ENCODE data around the gene ANKS1B.

ANKS1B gene

DNA sequence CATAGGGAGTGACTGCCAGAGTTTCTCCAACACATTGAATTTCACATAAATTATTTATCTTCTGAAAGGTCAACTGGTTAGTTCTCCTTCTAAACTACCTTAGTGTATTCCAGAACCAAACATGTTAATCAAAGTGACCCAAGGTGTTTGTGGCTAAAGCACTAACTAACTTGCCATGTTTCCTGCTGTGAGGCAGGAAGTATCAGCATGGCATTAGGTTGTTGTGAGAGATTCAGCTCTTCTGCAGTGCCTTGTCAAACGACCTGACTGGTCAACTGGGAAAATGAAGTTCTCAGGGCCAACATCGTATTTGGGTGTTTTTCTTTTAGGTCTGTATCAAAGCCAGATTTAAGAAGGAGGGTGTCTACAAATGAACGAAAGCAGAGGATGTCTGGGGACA, 891.6 kb downstream of the ANKS1B start:
- in situ Hi-C loops (cut with HindIII; ENCODE audit: low sequenced_read_pairs), result no loop called here

DNA sequence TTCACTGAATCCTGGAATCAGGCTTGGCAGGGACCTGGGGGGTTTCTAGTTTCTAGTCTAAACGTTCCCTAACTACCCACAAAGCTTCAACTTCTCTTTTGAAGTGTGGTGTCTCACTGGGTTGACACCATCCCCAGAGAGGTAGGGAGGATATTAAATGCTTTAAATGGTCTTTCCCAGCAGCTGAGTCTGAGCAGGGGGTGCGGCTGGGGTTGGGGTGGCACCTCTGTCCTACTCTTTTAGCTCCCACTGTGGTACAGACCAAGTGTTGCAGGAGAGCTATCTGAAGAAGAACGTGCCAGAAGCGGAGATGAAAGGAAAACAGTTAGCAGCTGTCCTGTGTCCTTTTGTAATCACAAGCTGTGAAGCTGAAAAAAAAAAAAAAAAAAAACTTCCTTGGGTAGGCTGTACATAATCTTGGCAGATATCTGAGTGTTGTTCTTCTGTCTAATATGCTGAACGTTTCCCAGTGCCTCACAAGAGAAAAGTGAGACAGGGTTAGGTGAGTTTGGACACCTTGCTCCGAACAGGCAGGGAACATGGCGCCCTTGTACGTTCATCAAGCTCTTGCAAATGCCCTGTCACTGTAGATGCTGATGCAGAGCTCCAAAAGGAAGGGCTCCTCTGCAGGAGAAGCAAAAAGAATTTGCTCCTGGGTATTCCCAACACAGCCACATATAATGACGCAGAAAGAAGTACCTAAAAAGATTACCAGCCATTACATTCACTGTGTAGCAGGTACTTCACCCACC, 892.5 kb downstream of the ANKS1B start:
- in situ Hi-C loops (cut with HindIII; ENCODE audit: low sequenced_read_pairs), result no loop called here

DNA sequence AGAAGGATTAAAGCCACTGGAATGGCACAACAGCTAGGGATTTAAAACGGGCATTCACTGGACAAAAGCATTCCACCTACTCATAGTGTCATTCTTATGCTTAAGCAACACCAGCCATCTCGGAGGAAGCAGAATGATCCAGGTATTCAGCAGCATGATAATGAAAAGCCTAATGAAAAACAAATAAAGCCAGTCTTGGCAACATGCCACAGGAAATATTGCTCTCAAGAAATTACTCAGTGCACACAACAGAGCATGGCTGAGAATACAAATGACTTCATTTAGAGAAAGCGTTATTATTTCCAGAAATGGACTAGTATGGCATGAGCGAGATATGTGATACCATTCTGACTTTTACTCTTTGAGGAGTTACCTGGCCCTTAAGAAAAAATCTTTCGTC, 897.5 kb downstream of the ANKS1B start:
- in situ Hi-C loops (cut with HindIII; ENCODE audit: low sequenced_read_pairs), result no loop called here

DNA sequence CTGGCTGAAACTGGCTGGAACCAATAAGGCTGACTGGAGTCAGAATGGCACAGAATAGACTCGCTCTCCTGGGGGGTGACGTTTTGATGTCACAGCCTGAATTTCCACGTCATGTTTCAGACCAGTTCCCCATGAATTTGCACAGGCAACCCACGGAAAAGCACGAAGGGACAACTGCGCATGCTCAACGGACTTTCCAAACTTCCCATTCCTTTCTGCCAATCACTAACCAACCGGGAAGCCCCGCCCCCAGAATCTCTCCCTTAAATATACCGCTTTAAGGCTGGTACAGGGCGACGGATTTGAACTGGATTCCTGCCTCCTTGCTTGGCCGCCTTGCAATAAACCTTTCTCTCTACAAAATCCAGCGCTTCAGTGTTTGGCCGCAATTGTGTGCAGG, 904.9 kb downstream of the ANKS1B start:
- in situ Hi-C loops (cut with HindIII; ENCODE audit: low sequenced_read_pairs), result no loop called here

DNA sequence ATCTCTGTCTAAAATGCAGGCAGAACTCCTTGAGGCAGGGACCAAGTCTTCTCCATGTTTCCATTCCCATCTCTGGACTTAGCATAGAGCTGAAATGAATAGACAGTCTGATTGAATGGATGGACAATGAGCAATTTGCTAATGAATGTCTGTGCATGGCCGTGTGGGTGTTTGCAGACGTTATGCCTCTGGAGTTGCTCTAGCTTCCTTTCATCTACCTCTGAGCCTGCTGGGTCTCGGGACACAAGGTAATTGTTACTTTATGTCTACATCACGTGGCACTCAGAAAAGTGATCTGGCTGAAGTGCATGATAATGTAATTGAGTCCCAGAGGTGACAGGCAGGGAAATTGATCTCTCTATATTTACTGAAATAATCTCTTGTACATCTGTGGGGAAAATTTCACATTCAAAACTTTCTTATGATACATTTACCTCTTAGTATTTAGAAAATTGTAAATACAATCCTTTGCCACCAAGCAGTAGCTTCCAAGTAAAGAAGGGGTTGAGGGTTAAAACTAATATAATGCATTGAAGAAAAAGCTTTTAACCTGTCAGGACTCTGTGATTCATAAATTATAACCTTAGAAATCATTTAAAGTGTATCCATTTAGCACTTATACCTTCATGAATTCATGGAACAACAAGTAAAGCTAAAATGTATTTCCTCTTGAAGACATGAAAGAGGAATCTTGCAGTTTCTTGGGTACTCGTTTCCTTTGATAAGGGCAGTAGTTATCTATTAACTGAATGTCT, 915.6 kb downstream of the ANKS1B start:
- in situ Hi-C loops (cut with HindIII; ENCODE audit: low sequenced_read_pairs), result no loop called here

DNA sequence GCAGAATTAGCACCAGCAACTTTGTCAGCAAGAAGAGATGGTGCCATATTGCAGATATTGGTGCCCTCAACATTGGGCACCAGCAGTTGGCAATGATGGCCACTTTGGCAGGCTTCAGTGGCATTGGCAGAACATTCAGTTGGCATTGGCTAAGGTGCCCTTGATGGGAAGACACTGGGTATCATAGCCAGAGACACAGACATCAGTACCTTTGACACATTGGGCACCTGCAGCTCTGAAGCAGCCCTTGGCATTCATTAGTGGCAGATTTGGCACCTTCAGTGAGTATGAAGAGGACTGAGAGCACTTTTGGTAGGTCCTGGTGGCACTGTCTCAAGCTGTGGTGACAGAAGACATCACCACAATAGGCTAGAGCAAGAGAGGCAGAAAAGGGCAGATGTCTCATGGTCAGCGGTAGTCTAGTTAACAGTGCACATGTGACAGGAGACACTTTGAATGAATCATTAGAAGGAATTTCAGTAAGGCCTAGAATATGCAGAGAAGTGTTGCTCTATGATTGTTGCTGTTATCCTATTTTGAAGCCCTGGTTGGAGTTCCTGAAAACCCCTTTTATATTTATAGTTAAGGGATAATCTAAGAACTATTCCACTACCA, 917.5 kb downstream of the ANKS1B start:
- in situ Hi-C loops (cut with HindIII; ENCODE audit: low sequenced_read_pairs), result no loop called here

DNA sequence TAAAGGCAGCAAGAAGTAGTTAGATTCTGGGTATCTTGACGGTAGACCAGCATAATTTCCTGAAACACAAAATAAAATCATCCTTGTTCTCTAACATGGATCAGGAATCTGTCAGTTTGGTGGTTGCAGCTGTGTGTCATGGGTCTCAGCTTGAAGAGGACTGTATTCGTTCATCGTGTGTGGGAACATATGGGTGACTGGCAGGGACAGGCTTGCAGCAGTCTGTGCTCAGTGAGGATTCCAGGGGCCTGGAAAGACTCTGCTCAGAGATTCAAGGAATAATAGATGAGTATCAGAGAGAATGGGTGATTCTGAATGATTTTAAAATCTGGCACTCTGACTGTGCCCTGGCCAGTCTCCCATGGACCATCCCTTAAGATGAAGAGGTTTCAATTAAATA, 918.0 kb downstream of the ANKS1B start:
- in situ Hi-C loops (cut with HindIII; ENCODE audit: low sequenced_read_pairs), result no loop called here

DNA sequence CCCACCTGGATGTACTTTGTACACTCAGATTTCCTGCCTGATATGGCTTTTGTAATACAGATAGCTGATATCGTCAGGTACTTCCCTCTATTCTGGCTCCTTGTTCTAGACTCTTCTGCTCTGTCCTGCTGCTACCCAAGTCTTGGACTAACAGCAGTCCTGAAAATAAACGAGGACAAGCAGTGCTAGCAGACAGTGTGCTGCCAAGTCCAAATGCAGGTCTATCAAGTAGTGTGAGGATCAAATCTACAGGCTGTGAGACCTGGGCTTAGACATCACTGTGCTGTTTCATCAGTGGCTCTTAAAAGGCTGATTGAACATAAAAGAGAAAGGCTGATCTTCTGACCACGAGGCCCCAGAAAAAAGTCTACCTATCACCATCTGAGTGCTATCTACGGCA, 921.6 kb downstream of the ANKS1B start:
- in situ Hi-C loops (cut with HindIII; ENCODE audit: low sequenced_read_pairs), result loop anchor here (5.0 kb wide), 1 partner anchor 34 kb away; no protein-coding TSS in a partner anchor

DNA sequence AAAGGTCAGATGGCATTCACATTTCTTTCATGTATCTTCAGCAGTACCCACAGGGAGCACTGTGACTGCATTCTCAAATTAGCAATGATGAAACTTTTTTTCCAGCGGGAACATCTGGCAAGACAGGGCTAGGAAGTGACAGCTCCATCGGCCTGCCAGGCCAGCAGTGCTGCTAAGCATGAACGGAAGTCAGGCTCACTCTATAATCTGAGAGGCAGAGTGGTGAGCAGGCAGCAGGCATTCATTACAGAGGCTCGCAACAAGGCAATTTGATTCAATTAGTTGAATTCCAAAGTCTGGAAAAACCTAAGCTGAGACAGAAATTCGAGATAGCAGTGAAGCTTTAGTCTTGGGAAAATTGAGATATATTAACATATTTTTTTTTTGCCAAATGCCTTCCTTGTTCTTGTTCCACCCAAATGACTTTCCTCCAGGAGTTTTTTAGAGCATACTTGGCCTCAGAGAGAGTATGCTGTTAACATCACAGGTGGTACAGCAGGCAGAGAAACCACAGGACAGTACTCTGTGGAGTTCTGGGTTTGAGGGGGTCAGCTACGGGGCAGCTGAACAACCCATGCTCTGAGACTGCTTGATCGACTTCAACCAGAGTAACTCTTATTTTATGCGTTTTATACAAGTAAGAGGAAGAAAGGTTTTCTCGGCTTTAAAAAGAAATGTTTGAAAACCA, 924.8 kb downstream of the ANKS1B start:
- in situ Hi-C loops (cut with HindIII; ENCODE audit: low sequenced_read_pairs), result loop anchor here (5.0 kb wide), 1 partner anchor 37 kb away; no protein-coding TSS in a partner anchor

DNA sequence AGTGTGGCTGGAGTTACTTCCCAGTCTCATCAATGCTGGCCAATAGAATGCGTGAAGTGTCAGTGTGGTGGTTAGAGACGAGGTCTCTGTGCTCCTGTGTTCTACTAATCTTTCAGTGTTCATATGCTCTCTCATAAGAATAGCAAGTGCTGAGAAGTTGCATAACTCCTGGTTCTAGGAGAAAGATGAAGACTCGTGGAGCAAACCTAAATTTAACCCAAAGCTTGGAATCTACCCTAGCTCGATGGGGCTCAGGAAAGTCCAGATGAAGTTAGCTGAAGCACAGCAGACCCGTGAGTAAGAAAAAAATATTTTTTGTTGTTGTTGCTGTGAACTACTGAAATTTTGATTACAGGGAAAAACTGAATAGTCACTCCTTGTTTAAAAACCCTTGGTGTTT, 927.1 kb downstream of the ANKS1B start:
- in situ Hi-C loops (cut with HindIII; ENCODE audit: low sequenced_read_pairs), result no loop called here

DNA sequence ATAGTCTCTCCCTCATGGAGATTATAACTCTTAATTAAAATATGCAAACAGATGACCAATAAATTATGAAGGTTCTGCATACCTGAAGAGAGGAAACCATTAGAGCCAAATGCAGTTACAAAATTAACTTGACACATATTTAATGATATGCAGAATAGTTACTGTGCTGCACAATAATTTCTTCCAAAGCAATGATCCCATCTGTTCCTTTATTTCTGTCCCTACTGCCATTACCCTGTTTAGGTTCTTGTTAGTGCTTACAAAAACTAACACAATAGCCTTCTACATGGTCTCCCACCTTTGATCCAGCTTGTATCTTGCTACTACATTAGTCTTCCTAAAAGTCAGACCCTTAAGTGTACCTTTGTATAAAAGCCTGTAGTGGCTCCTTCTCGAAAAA, 928.5 kb downstream of the ANKS1B start:
- in situ Hi-C loops (cut with HindIII; ENCODE audit: low sequenced_read_pairs), result no loop called here

DNA sequence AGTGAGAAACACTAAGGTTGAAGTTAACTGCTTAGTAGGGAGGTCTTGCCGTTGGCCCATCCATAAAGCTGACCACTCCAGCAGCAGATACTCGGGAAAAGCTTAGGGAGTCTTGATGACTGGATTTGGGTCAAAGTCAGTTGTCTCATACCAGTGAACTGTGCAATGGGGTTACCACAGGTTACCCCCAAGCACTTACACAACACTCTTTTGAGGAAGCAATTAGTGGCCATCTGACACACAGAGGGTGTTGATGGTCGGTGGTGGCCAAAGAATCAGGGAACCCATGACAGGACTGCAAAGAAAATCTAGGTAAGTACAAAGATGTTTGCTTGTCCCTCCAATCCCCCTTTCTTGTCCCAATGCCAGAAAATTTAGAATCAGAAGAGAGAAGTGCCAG, 929.4 kb downstream of the ANKS1B start:
- in situ Hi-C loops (cut with HindIII; ENCODE audit: low sequenced_read_pairs), result no loop called here

DNA sequence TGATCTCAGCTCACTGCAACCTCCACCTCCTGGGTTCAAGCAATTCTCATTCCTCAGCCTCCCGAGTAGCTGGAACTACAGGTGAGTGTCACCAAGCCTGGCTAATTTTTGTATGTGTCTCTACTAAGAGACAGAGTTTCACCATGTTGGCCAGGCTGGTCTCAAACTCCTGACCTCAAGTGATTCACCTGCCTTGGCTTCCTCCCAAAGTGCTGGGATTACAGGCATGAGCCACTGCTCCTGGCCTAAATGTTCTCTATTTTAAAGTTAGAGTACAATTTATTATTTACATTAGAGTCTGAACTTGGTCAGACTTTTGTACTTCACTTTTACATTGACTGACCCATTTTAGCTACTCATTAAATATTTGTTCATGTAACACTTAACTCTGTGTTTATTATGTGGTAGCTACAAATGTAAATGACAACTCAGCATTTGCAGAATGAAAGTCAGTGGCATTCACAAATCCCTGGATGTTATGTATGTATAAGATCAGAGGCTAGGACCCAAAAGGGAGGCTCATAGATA, 930.1 kb downstream of the ANKS1B start:
- in situ Hi-C loops (cut with HindIII; ENCODE audit: low sequenced_read_pairs), result no loop called here

DNA sequence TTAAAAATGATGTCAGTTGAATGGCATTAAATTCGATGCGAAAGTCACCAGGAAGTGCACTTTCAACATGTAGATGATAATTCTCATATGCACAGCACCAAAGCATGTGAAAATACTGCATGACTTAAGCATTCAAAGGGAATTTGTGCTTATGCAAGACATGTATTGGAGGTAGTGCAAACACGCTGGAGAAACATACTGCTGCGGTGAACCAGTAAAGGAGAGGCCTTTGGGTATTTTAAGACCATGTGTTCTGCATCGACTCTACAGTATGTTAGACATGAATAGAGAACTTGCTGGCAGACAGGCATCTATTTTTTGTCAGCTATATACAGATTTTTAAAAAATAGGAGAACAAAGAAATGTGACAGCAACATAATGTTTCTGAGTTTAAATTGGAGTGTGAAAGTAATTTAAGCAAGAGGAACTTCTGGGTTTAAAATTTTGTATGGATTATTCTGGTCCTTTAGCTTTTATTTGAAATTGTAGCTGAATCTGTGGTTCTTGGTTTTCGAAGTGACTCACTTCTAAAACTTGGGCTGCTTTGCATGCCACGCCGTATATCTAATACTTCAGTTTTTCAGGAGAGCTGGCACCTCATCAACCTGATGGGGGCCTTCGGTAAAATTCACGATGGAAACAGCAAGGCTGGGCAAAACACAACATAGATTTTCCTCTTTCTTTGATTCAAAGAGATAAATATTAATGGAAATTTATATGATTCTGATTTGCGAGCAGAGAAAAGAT, 930.9 kb downstream of the ANKS1B start:
- in situ Hi-C loops (cut with HindIII; ENCODE audit: low sequenced_read_pairs), result no loop called here

DNA sequence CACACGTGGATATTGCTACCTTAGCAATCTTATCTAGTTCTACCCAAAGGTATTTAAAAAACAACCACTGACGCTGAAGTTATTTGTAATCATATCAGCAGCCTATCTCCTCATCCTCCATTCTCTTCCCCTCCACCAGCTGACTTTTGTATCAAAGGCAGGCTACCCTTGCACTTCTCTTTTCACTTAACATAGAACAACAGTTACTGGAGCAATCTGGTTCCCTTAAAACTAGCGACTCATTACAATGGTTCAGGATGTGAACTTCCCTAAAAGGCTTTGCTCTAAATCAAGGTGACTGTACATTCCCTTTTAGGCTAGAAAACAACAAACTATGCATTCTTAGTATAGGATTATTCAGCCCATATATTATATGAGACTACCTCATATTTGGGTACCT, 935.0 kb downstream of the ANKS1B start:
- in situ Hi-C loops (cut with HindIII; ENCODE audit: low sequenced_read_pairs), result loop anchor here (25.0 kb wide), 1 partner anchor 613 kb away; no protein-coding TSS in a partner anchor

DNA sequence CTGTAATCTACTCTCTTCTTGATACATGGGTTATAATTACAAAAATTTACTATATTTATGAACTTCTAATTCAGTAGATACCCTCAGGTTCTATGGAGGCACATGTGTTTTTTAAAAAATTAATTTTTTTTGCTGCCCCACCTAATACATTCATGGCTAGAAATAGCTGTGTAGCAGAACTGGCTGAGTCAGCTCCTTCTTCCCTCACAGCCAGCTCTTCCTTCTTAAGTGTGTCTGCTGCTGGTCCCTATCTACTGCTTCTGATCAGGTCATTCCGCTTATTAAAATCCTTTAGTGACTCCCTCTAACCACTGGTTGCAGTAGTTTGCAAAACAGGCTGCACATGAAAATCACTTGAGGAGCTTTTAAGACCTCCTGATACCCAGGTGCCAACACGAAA, 939.6 kb downstream of the ANKS1B start:
- in situ Hi-C loops (cut with HindIII; ENCODE audit: low sequenced_read_pairs), result loop anchor here (25.0 kb wide), 1 partner anchor 617 kb away; no protein-coding TSS in a partner anchor

DNA sequence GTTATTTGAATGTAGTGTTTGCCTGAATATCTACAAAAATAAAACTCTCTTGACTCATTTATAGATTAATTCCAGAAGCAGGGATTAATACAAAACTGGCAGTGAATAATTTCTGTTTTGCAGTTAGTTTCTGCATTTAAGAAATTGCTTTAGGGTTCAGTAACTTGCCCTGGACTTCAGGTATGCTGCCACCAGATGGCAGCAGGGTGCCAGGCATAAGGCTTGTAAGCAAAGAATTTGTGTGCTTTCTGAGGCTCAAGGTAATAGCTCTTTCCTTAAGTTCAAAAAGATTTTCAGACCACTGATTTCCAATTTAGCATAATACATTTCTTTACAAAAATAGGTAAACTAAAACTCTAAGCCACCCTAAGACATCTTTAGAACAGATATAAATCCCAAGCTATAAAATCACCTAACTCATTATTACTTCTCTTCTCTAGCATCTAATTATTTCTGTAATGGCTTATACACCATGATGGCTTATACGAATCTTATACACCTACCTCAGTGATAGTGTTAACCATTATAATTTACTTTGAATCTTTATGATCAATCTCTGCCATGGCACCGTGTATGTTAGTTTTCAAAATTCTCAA, 941.3 kb downstream of the ANKS1B start:
- in situ Hi-C loops (cut with HindIII; ENCODE audit: low sequenced_read_pairs), result loop anchor here (25.0 kb wide), 1 partner anchor 619 kb away; no protein-coding TSS in a partner anchor

DNA sequence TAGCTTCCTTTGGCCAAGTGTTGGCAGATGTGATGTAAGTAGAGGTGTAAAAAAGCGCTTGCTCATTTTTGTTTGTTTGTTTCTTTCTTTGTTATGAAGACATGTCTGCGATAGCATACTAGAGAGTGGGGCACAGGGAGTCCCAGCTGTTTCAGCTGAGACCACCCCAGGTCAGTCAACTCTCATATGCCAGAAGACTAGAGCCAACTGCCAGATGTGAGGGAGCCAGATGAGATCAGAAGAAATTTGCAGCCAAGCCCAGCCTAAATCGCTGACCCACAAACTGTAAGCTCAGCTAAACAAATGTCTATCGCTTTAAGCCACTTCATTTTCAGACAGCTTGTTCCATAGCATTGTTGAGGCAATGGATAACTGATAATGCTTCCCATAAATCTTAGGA, 942.5 kb downstream of the ANKS1B start:
- in situ Hi-C loops (cut with HindIII; ENCODE audit: low sequenced_read_pairs), result loop anchor here (25.0 kb wide), 1 partner anchor 620 kb away; no protein-coding TSS in a partner anchor

DNA sequence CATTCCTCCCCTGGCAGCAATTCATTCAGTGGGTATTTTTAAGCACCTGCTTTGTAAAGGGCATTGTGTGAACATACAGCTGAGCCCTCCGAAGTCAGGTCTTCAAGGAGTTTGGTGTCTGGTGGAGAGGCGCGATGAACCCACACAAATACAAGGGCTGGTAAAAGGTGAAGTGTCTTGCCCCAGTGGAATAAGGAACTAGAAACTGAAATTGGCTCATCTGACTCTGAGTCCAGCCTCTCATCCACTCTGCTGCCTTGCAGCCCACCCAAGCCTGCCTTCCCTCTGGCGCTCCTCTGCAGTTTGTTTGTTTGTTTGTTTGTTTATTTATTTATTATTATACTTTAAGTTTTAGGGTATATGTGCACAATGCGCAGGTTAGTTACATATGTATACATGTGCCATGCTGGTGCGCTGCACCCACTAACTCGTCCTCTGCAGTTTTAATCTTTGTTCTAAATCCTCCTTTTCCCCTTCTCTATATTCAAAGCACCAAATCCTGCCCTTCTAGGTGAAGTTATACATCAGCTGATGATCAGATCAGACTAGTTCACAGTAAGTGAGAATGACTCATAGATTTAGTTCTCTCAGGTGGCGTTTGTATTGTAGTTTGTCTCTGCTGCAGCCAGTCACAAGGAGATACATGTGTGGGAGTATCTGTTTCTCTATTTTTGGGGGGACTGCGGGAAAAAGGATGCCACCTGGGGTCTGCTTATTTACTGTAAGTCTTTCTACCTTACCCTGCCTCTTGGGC, 945.2 kb downstream of the ANKS1B start:
- in situ Hi-C loops (cut with HindIII; ENCODE audit: low sequenced_read_pairs), result loop anchor here (25.0 kb wide), 1 partner anchor 623 kb away; no protein-coding TSS in a partner anchor
